DOHH2 (cell line): ENCODE measurements around the gene SIGLEC5.

Experiments used
- CTCF ChIP-seq: fragments of 200-600 bp; sonication (generic); IDR thresholded peaks from one replicate; pipeline ENCODE4 v1.5.1; 2014; ENCODE audit warnings: antibody characterized with exemption, mild to moderate bottlenecking, low read depth, low read length; ENCODE audit not compliant: poor library complexity, severe bottlenecking
- EZH2phosphoT487 ChIP-seq: fragments of 200-600 bp; sonication (generic); IDR thresholded peaks from 2 replicates; pipeline ENCODE4 v1.6.1; 2017; ENCODE audit warnings: borderline replicate concordance, mild to moderate bottlenecking, antibody characterized with exemption, low read length, moderate library complexity, mixed read lengths

DNA sequence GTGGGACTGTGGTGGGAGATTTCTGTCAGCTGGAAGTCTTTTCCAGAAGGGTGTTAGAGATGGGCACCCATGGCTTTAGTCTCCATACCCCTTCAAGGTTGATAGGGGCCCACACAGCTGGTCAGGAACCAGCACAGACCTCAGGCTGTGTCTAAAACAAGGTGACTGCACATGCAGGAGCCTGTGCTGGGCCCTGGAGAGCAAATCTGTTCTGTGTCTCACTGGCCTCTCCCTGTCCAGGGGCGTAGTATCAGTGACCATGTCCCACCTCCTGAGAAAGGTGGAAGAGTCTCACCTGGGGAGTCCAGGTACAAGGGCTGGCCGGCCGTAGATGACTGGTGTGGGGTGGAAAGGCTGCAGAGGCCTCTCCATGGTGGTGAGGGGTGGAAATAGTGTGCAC is 39.8 kb downstream of the SIGLEC5 start:
- TF ChIP-seq CTCF (no peak), EZH2phosphoT487 (no peak)
